Calu3 (cell line): ENCODE measurements around the gene CEP131. TPM values are rescaled to one million over a fixed set of nuclear protein-coding genes. Genes with fewer than 3 reads are reported as not detected.

Source experiments
- BruUV-seq: library from RNA; stranded (reverse); fragments of 400-500 nt; replicated peaks from 2 replicates; lab custom pipeline; 2021; lab: Mats Ljungman, UMichigan
- CTCF ChIA-PET: fragments of 300-600 bp; sonication (Branson Sonifier 250); formaldehyde crosslinking; loops from one replicate; lab custom pipeline; 2022; ENCODE audit warnings: antibody characterized with exemption; lab: Charles Lee
- DNase-seq: peaks from one replicate; pipeline ENCODE4 v3.0.0; 2022
- H3K27ac Mint-ChIP-seq: one replicate; pipeline ENCODE4 v1.8.0; 2022; ENCODE audit warnings: mixed read lengths; ENCODE audit not compliant: unreplicated experiment
- H3K27me3 Mint-ChIP-seq: one replicate; pipeline ENCODE4 v1.8.0; 2022; ENCODE audit warnings: mixed read lengths; ENCODE audit not compliant: unreplicated experiment
- H3K36me3 Mint-ChIP-seq: one replicate; pipeline ENCODE4 v1.8.0; 2022; ENCODE audit warnings: mild to moderate bottlenecking, moderate library complexity, mixed read lengths; ENCODE audit not compliant: insufficient read depth, unreplicated experiment
- H3K4me1 Mint-ChIP-seq: one replicate; pipeline ENCODE4 v1.8.0; 2022; ENCODE audit warnings: mild to moderate bottlenecking, low read depth, mixed read lengths; ENCODE audit not compliant: unreplicated experiment
- H3K4me3 Mint-ChIP-seq: one replicate; pipeline ENCODE4 v1.8.0; 2022; ENCODE audit warnings: mild to moderate bottlenecking, low read depth, moderate library complexity, mixed read lengths; ENCODE audit not compliant: unreplicated experiment
- H3K9me3 Mint-ChIP-seq: one replicate; pipeline ENCODE4 v1.8.0; 2022; ENCODE audit warnings: low read depth, mixed read lengths; ENCODE audit not compliant: unreplicated experiment
- CTCF ChIP-seq: fragments of 200-600 bp; IDR thresholded peaks from one replicate; pipeline ENCODE4 v1.8.0; 2022; ENCODE audit warnings: antibody characterized with exemption; ENCODE audit not compliant: unreplicated experiment
- intact Hi-C: fragments of 100-400 bp; cut with micrococcal nuclease; formaldehyde crosslinking; loops from one replicate; pipeline ENCODE4 v1.10.0; 2022; ENCODE audit not compliant: unreplicated experiment
- total RNA-seq: library from RNA; stranded (reverse); gene quantifications from 2 replicates; pipeline ENCODE4 v1.2.3, GENCODE V29; 2022

CEP131 gene
- total RNA-seq, 1 experiment from 2014 or later: 28.2 TPM

DNA sequence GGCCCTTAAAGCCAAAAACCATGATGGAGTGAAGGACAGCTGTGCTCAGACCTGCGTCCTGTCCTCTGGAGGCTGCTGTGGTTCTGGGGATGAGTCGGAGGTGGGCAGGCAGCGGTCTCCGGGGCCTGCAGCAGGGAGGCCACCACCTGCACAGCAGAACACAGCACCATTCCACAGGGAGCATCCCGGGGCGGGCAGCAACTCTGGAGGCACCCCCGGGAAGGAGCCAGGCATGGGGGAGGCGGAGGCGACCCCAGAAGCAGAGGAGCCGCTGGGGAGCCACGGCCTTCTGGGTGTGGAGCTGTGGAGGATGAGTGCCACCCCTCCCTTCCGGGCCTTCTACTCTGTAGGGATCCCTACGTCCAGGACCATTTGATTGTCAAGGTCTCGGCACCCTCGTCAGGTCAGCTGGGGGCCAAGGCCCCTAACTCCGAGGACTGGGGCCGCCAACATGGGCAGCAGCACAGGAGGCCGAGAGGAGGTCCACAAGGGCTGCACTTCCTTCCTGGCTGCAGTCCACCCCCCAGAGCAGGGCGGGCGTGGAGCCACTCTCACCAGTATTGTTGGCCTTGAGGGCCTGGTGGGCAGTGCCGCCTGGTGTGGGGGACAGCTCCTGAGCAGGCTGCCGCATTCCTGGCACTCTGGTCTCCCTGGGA, 23.8 kb downstream of the CEP131 start:
- Mint-ChIP-seq H3K27me3 (no peaks in the 10 kb centered on the region), H3K27ac (no peak overlapping the region), H3K36me3 (peaks cover 7% of the 10 kb centered on the region), H3K4me3 (no peak overlapping the region), H3K9me3 (no peaks in the 10 kb centered on the region), H3K4me1 (no peaks in the 10 kb centered on the region)
- intact Hi-C loops: no loop called here
- TF ChIP-seq CTCF: no peak
- no TSS peak for BruUV-seq
- DNase-seq: no peak
- CTCF ChIA-PET: interaction anchor here (0.6 kb wide), 1 partner anchor 305 kb away, joined by 6 read pairs; no protein-coding TSS in a partner anchor

DNA sequence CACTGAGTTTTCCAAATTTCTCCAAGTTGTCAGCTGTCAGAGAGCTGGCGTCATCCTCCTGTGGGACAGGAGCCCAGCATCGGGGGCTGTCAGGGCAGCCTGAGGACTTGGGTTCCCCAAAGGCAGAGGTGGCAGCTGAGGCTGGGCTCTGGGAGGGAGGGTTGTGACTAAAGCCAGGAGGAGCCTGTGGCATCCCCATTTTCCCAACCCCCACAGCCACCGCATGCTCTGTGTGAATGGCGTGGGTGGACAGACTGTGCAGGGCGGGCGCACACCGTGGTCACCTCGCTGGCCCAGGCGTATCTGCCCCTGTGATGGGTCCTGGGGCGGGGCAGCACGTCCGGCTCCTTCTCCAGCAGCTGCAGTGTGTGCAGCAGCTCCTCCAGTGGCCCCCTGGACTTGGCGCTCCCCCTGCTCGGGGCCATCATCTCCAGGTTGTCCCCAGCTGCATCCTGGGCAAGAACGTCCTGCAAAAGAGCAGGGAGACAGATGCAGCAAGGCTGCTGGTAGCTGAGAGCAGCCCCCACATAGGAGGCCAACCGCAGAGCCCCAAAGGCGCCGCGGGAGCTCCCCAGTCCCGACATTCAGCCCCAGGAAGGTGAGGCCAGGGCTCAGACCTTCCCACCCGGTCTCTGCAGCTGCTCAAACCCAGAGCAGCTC, 24.8 kb downstream of the CEP131 start:
- CTCF ChIA-PET: no interaction called here
- H3K27me3 Mint-ChIP-seq: no peaks in the 10 kb centered on the region
- H3K4me3 Mint-ChIP-seq: no peak overlapping the region
- H3K4me1 Mint-ChIP-seq: no peaks in the 10 kb centered on the region
- no peak overlapping the region for H3K27ac Mint-ChIP-seq
- intact Hi-C loops: no loop called here
- no peaks in the 10 kb centered on the region for H3K9me3 Mint-ChIP-seq
- peaks cover 3% of the 10 kb centered on the region for H3K36me3 Mint-ChIP-seq
- no peak for DNase-seq
- TF ChIP-seq CTCF: no peak
- no TSS peak for BruUV-seq

- Mint-ChIP-seq H3K27ac (no peak overlapping the region), H3K36me3 (no peaks in the 10 kb centered on the region), H3K9me3 (no peaks in the 10 kb centered on the region), H3K4me1 (no peaks in the 10 kb centered on the region), H3K4me3 (no peak overlapping the region), H3K27me3 (no peaks in the 10 kb centered on the region)
- DNase-seq: no peak
- intact Hi-C loops: no loop called here
- CTCF ChIA-PET: no interaction called here
- TF ChIP-seq CTCF: no peak
- no TSS peak for BruUV-seq
Measured at GRCh38 chr17:81197409-81197795, 25.4 kb downstream of the CEP131 start.

GRCh38 chr17:81196505-81197408, 26.0 kb downstream of the CEP131 start:
- CTCF ChIA-PET: interaction anchor here (0.7 kb wide), 1 partner anchor 250 kb away, joined by 3 read pairs; no protein-coding TSS in a partner anchor
- Mint-ChIP-seq H3K4me3 (no peak overlapping the region), H3K36me3 (no peaks in the 10 kb centered on the region), H3K4me1 (no peaks in the 10 kb centered on the region), H3K27ac (no peak overlapping the region), H3K9me3 (no peaks in the 10 kb centered on the region), H3K27me3 (no peaks in the 10 kb centered on the region)
- intact Hi-C loops: no loop called here
- DNase-seq: no peak
- no TSS peak for BruUV-seq
- TF ChIP-seq CTCF: no peak
